ENCODE measurements around the gene WDR87. TPM values are rescaled to one million over a fixed set of nuclear protein-coding genes. Genes with fewer than 3 reads are reported as not detected.

The WDR87 gene
- total and polyA plus RNA-seq, 2 of the 4 experiments (the other 2 are of a cell fraction), result not detected

DNA sequence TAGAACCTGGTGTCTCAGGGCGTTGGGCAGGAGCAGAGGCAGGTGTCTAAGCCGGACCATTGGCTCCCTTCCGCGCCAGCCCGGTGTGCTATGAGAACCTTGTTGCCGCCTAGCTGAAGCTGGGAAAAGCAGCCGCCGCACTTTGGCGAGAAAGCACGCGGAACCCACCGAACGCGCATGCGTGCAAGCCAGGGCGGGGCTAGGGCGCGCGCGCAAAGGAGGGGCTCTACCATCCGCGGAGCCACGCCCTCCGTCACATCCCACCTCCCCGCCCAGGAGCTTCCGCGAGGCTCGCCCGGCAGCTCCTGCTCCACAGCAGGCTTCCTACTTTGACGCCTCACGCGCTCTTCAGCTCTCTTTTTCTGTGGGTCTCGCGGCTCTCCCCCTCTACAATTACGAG, 51.3 kb downstream of the WDR87 start:
- peaks cover 16% of the 10 kb centered on the region for H3K9me3 ChIP-seq (ENCODE audit: control insufficient read depth, insufficient read depth, low read length)
- in situ Hi-C loops (cut with MboI; ENCODE audit: low sequenced_read_pairs) (no loop called here), dilution Hi-C loops (cut with HindIII; ENCODE audit: low sequenced_read_pairs, unreplicated experiment) (no loop called here), intact Hi-C loops (cut with micrococcal nuclease) (no loop called here)
- no peaks in the 10 kb centered on the region for H4K20me1 ChIP-seq (ENCODE audit: insufficient read depth, low read length)
- no peaks in the 10 kb centered on the region for H3K79me1 ChIP-seq (ENCODE audit: low read depth in 1 of 2, low read length in 2 of 2)
- no peak overlapping the region for H3K27ac ChIP-seq (ENCODE audit: insufficient read depth, low read length)
- CTCF ChIA-PET, result no interaction called here
- H3K4me1 ChIP-seq (ENCODE audit: control insufficient read depth, insufficient read depth, low read length), result no peaks in the 10 kb centered on the region
- 0 out of 2 replicates have a peak overlapping the region, but pooled peaks have one; percentile 5 for H3K4me3 ChIP-seq (ENCODE audit: insufficient read depth, low read depth, low read length)
- peak overlapping the region; percentile 86 for H2AFZ ChIP-seq (replicated peaks; ENCODE audit: low read length, poor library complexity)
- H4K91ac ChIP-seq (ENCODE audit: insufficient read depth, low read depth, low read length), result no peak overlapping the region
- no TSS peak for BruUV-seq (replicated peaks)
- no peak overlapping the region for H3K9ac ChIP-seq (ENCODE audit: low read depth, low read length)
- no peak overlapping the region for H3K18ac ChIP-seq (ENCODE audit: low read depth, low read length)
- H2BK120ac ChIP-seq (ENCODE audit: low read depth, low read length), result no peak overlapping the region
- no peak overlapping the region for H2BK15ac ChIP-seq (ENCODE audit: low read depth, low read length)
- H3K4ac ChIP-seq (ENCODE audit: low read depth, low read length), result no peak overlapping the region
- WGBS, 2 experiments (ENCODE audit: extremely low coverage in 2 of 2, insufficient read length in 1 of 2), result 16% methylated on average over 9 of the region's 35 CpGs; no CpG with 5 or more reads in 1 of the 2 experiments
- TF ChIP-seq RAD21 (IDR thresholded peaks at IDR 0.05; ENCODE audit: low read length) (no peak), USF2 (IDR thresholded peaks at IDR 0.05; ENCODE audit: low read depth, low read length) (no peak), CHD1 (IDR thresholded peaks at IDR 0.05; ENCODE audit: low read depth, low read length) (no peak), BHLHE40 (IDR thresholded peaks at IDR 0.05; ENCODE audit: low read depth, low read length) (no peak), NFE2L2 (IDR thresholded peaks at IDR 0.05; ENCODE audit: low read depth, low read length) (no peak), ELK1 (IDR thresholded peaks at IDR 0.05; ENCODE audit: borderline replicate concordance, low read depth, low read length) (no peak), POLR2A (IDR thresholded peaks at IDR 0.05; ENCODE audit: low read depth, low read length) (no peak), RFX5 (IDR thresholded peaks at IDR 0.05; ENCODE audit: low read depth, low read length) (no peak), CEBPB (IDR thresholded peaks at IDR 0.05; ENCODE audit: low read depth, low read length) (no peak), RCOR1 (IDR thresholded peaks at IDR 0.05; ENCODE audit: insufficient replicate concordance, low read length) (no peak), MXI1 (IDR thresholded peaks at IDR 0.05; ENCODE audit: borderline replicate concordance, low read depth, low read length) (no peak), MAFK (IDR thresholded peaks at IDR 0.05; ENCODE audit: low read depth, low read length) (no peak), FOS (IDR thresholded peaks at IDR 0.05; ENCODE audit: low read depth, low read length) (no peak), SMC3 (IDR thresholded peaks at IDR 0.05; ENCODE audit: low read depth, low read length) (no peak), MAZ (IDR thresholded peaks at IDR 0.05; ENCODE audit: borderline replicate concordance, low read depth, low read length) (no peak), CTCF (conservative IDR thresholded peaks at IDR 0.05; ENCODE audit: low read depth, low read length) (no peak)
- POLR2A ChIA-PET (ENCODE audit: unreplicated experiment), result no interaction called here
- no peak overlapping the region for H3K23ac ChIP-seq (ENCODE audit: low read depth, low read length)
- H3K27me3 ChIP-seq (ENCODE audit: control insufficient read depth, insufficient read depth, low read length), result no peaks in the 10 kb centered on the region
- no peak overlapping the region for H2BK5ac ChIP-seq (ENCODE audit: low read depth, low read length, poor library complexity, severe bottlenecking)
- no peaks in the 10 kb centered on the region for H3K36me3 ChIP-seq (ENCODE audit: control insufficient read depth, insufficient read depth, low read length)
- H2AK9ac ChIP-seq (replicated peaks; ENCODE audit: low read depth, low read length, poor library complexity), result no peak overlapping the region
- H2BK20ac ChIP-seq (ENCODE audit: low read depth, low read length), result no peak overlapping the region
- no peak overlapping the region for H2AK5ac ChIP-seq (ENCODE audit: low read depth, low read length)
- no peaks in the 10 kb centered on the region for H3K9me1 ChIP-seq (ENCODE audit: insufficient read depth, low read length)
- DNase-seq, result peak; percentile 17
- ATAC-seq (ENCODE audit: low read depth), result peak; percentile 57; the same call in 1 of the 2 replicates
- H4K8ac ChIP-seq (ENCODE audit: low read depth in 2 of 2, low read length in 2 of 2), result no peak overlapping the region
- H3K56ac ChIP-seq (ENCODE audit: extremely low read depth, insufficient read depth, low read length), result no peak overlapping the region
- H3K14ac ChIP-seq (replicated peaks; ENCODE audit: low read depth, low read length), result no peak overlapping the region
- H3K4me2 ChIP-seq (ENCODE audit: low read depth, low read length), result no peak overlapping the region; the same call in 1 of the 2 replicates
- no peak overlapping the region for H4K5ac ChIP-seq (ENCODE audit: low read depth, low read length)

All from IMR-90 (cell line).